ENCODE data around the gene CTRB1. TPM values are rescaled to one million over a fixed set of nuclear protein-coding genes. Genes with fewer than 3 reads are reported as not detected.

Gene CTRB1
- total RNA-seq, 1 donor = not detected

DNA sequence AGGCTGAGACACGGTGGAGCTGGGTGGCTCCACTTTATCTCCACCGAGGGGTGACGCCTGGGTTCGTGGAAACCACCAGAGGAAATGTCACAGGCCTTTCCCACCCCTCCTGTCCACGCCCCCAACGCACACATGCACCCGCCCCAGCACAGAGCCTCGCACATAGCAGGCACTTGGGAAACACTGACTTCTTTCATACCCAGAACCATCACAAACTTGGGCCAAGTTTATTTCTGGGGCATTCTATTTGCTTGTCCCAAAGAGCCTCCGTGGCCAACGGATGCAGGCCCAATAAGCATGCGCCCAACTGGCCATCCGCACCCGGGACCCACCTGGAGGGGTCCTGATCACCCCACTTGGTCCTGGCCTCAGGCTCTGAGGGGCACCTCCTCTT, 29.4 kb downstream of the CTRB1 start:
- peak; percentile 67 for DNase-seq (ENCODE audit: low read depth)
- peak overlapping the region; percentile 85 for H3K4me3 ChIP-seq (ENCODE audit: low read depth, low read length)
- TF ChIP-seq, protein P1, sequence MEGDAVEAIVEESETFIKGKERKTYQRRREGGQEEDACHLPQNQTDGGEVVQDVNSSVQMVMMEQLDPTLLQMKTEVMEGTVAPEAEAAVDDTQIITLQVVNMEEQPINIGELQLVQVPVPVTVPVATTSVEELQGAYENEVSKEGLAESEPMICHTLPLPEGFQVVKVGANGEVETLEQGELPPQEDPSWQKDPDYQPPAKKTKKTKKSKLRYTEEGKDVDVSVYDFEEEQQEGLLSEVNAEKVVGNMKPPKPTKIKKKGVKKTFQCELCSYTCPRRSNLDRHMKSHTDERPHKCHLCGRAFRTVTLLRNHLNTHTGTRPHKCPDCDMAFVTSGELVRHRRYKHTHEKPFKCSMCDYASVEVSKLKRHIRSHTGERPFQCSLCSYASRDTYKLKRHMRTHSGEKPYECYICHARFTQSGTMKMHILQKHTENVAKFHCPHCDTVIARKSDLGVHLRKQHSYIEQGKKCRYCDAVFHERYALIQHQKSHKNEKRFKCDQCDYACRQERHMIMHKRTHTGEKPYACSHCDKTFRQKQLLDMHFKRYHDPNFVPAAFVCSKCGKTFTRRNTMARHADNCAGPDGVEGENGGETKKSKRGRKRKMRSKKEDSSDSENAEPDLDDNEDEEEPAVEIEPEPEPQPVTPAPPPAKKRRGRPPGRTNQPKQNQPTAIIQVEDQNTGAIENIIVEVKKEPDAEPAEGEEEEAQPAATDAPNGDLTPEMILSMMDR (IDR thresholded peaks at IDR 0.05; ENCODE audit: insufficient read depth, low read depth, low read length) = no peak

DNA sequence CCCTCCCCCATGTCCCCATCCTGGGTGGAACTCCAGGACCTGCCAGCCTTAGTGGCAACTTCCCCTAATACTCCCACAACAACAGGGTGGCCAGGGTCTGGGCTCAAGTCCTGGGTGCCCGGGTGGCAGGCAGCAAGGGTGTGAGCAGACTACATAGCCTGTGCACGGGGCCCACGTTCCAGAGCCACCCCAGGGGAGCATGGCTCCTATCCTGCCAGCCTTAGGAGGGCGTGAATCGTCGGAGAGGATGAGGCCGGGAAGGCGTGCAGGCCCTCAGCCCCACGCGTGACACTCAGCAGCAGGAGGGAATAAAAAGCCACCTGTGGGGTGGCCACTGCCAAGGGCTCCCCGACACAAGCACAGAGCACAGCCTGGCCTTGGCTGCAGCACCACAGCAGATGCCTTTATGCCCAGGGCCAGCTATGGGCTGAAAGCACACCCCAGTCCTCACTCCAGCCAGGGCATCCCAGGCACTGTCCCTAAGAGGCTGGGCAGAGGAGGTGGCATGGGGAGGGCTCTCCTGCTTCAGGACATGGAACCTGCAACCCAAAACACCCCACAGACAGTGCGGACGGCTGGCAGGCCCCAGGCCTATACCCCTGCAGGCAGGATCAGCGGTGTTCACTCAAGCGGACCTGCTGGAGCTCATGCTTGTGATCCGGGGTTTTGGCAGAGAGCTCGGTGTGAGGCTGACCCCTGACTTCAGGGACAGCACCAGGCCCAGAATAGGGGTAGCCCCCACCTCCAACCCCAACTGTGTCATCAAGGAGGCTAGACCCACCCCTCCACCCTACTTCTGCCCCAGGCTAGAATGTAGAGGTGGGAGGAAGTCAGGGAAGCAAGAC, 30.0 kb downstream of the CTRB1 start:
- DNase-seq (ENCODE audit: low read depth) = no peak
- H3K4me3 ChIP-seq (ENCODE audit: low read depth, low read length) = peak overlapping the region; percentile 85

DNA sequence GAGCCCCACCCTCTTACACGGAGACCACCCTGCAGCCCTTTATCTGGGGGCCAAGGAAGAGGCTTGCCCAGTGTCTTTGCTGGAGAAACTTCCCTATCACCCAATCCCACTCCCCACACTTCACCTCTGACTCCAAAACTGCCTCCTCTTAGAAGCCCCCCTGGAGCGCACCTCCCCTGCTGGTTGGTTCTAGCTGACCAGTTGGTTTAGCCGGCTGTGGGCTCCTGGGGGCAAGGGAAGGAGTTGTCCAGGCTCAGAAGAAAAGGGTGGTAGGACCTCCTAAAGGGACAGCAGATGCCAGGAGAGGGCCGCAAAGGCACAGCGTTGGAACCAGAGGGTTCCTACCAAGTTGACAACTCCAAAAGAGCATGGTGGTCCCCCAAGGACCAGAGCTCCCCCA, 30.7 kb downstream of the CTRB1 start:
- DNase-seq (ENCODE audit: low read depth) = no peak
- TF ChIP-seq, protein P1 (IDR thresholded peaks at IDR 0.05; ENCODE audit: insufficient read depth, low read depth, low read length) = no peak
- peak overlapping the region; percentile 85 for H3K4me3 ChIP-seq (ENCODE audit: low read depth, low read length)

More for the DNA sequence above, 30.0 kb downstream of the CTRB1 start:
- TF ChIP-seq, protein P1 (IDR thresholded peaks at IDR 0.05; ENCODE audit: insufficient read depth, low read depth, low read length) = no peak

DNA sequence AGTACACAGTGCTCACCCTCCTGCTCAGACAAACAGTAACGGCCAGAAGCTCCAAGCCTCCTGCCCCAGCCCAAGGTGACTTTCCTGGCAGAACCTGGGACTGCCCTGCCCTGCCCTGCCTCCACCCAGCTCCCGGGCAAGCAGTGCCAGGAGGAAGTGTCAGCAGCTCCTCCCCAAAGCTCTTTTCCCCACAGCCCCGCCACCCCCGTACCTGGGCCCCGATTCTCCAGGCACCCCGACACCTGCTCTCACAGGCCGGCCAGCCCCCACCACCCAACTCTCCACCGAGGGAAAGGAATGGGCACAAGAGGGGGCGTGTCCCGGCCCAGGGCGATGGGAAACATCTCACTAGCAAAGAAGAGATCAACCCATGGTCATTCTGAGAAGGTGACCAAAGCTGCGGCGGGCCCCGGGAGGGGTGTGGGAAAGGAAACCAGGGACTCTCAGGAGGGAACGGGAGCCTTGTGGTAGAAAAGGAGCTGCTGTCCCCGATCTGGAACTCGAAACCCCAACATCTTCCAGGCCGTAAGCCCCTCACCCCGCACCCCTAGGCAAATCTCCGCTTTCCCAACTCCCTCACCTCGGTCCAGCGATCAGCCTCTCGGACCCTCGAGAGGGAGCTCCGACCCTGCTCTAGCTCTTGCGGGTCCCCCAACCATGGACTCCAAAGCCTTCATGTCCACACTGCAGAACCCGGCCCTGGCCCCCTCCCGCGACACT, 31.5 kb downstream of the CTRB1 start:
- H3K4me3 ChIP-seq (ENCODE audit: low read depth, low read length) = peak overlapping the region; percentile 85
- TF ChIP-seq, protein P1 (IDR thresholded peaks at IDR 0.05; ENCODE audit: insufficient read depth, low read depth, low read length) = no peak
- no peak for DNase-seq (ENCODE audit: low read depth)

DNA sequence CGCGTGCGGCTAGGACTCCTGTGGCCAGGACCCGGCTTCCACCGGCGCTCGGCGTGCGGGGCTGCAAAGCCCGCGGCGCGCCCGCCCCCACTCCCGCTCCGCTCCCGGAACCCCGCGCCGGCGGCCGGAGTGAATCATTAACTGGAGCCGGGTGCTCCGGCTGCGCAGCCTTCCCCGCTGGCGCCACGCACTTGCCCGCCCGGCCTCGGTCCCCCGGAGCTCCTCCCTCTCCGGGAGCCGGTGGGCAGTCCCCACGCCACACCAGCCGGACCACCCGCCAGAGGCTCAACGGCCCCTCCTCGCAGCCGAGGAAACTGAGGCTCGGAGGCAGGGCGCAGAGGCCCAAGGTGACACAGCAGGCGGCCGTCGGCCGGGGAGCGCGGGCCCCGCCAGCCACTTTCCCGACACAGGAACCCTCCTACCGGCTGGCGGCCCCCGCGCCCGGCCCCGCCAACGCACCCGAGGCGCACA, 32.1 kb downstream of the CTRB1 start:
- no peak for DNase-seq (ENCODE audit: low read depth)

DNA sequence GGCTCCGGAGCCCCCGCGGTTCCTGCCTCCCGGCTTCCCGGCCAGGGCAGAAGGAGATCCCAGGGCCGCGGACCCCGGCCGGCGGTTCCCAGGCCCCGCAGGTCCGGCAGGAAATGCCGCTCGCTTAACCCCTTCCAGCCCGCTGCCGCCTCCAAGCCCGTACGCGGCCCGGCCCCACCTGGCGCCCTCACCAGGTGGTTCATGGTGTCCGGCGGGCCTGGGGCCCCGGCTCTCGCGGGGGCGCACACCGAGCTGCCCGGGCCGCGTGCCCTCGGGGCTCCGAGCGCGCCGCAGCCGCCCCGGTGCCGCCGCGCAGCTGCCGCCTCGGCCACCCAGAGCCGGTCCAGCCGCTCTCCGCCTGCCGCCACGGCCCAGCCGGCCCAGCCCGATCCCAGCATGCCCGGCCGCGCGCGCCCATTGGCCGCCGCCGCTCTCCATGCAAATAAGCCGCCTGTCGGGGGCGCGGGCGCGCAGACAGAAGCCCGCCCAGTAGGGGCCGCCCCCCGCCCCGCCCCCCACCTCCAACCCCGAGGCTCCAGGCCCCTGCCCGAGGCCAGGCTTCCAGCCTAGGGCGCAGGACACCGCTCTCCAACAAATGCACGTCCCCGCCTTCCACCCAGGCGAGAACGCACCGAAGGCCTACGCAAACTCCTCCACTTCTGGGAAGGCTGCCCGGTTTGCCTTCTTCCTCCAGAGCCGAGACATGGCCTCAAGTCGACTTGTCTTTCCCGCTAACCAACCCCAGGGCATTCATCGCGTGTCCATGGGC, 32.7 kb downstream of the CTRB1 start, which contains the start of gene BCAR1:
Gene BCAR1, minus strand, starts transcription at position 345 of the 769 bp plus-strand sequence. Its CDS starts 142 bp downstream, at position 203.
- peak within 1 kb of the TSS; percentile 85 for H3K4me3 ChIP-seq (ENCODE audit: low read depth, low read length)
- DNase-seq (ENCODE audit: low read depth) = peak; percentile 94
- TF ChIP-seq, protein P1 (IDR thresholded peaks at IDR 0.05; ENCODE audit: insufficient read depth, low read depth, low read length) = no peak

More for the DNA sequence above, 32.1 kb downstream of the CTRB1 start:
- TF ChIP-seq, protein P1 (IDR thresholded peaks at IDR 0.05; ENCODE audit: insufficient read depth, low read depth, low read length) = no peak
- peak overlapping the region; percentile 85 for H3K4me3 ChIP-seq (ENCODE audit: low read depth, low read length)

Measured in fibroblast of villous mesenchyme (primary cell).